Right renal cortex interstitium (tissue), 3 donors: ENCODE data around the gene SEMA3A. TPM values are rescaled to one million over a fixed set of nuclear protein-coding genes. Genes with fewer than 3 reads are reported as not detected.

ENCODE experiments used
- DNase-seq, 3 donors: peaks; one replicate each; pipeline ENCODE4 v3.0.0-alpha.2; 2013; ENCODE audit warnings: low read depth in 3 of 3, low spot score in 2 of 3
- polyA plus RNA-seq, 3 donors: library from polyadenylated mRNA; unstranded; fragments of 120-200 nt; gene quantifications; one replicate each; pipeline ENCODE4 v1.2.1, GENCODE V29; 2013; ENCODE audit not compliant: insufficient read length in 3 of 3

Gene SEMA3A
- polyA plus RNA-seq, 3 donors, result 15.0 to 19.2 (median 15.5) TPM

DNA sequence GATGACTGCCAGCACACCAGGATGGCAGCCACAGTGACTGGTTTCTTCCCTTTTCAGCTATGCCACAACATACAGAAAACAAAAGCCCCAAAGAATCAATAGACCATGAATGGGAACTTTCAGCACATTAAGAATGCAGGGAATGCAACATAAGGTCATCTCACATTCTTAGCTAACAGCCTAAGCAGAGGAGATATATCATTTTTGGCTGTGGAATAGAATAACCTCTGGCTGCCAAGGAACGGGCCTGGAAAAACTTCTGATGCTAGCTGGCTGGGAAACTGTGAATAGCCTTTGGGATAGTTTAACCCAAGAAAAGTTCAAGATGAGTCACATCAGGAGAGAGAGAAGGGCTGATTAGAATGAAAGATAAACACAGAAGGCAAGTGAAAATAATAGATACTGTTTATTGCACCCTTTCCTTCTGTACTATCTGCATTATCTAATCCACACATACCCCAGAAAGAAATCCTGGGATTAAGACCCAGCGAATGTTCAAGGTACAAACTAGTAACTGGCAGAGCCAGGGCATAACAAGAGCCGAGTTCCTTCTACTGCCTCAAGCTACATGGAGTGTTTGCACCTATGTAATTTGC is 169.2 kb downstream of the SEMA3A start:
- DNase-seq, result peak in 2 of 3 donors; percentile 25 to 47

DNA sequence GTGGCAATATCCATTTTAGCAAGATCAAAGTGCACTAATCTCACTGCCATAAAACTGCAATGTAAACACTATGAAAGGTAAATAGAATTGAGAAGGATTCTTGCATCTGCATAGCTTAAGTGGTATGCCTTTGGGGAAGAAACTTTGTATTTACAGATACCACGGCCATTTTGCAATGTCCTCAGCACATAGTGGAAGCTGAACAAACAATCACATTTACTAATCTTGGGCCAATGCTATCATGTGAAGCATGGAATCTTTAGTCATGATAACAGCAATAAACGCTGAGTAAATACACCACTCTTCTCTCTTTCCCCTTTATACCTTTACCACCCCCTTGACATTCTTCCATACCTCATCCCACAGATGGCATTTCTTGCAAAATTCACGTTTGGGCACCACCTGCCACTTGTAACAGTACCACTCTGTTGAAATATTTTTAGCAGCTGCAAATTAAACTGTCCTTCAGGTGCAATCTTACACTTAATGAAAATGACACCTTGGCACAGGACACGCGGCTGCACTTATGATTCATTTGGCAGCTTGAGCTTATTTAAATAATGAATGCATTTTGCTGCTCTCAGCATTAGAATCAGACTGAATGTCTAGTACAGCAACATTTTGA is 171.8 kb downstream of the SEMA3A start:
- no peak for DNase-seq

DNA sequence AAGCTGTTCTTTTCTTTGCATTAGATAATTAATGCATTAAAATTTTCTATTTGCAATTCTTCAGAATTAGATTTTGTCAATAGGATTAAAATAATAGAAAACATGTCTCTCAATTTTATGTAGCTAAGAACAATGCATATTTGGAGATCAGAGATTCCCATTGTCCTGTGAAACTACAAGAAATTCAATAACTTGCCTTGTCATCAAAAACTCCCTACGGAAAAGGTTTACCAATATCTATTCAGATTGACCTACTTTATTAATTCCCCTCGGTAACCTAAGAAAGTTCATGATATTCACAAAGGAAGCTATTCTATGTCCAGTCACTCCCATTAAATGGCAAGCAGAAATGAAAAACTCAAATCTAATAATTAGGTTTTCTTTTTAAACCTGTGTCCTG is 172.6 kb downstream of the SEMA3A start:
- DNase-seq, result no peak

DNA sequence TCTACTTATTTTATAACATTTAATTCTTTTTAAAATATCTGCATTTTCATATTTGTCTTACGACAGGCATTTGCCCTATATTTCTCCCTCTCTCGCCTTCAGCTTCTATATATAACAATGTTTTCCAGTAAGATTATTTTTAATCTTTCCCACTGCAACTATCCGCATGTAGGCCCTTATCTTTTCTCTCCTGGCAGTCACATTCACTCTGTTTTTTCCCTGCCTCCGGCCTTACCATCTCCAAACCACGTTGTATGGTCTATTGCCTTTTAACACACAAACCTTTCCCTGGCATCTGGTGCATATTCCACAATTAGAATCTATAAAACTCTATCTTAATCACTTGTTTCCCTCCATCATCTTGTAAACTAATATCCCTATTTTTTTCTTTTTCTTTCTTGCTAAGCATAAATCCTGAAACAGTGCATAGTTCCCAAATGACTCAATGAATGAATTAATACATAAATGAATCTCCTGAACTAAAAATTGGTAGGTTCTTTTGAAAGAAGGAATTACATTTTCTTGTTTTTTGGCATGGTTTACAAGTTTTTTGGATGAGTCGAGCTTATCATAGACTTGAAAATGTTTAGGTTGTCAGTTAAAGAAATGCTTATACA is 173.2 kb downstream of the SEMA3A start:
- DNase-seq, result no peak

DNA sequence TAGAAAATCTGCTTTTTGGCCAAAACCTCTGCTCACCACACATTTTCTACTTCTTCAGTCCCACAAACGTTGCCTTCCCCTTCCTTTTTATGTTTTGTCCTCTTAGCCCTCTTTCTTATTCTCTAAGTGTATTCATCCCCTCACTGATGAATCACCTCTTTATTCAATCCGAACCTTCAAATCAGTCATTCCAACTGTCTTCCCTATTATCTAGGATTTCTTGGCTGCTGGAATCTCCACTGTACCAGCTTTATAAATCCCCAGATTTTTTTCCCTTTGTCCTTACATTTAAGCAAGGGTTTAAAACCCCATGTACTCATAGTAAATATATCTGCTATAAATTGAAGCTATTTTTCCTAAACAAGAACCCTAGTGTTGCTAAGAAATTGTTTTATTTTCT is 176.9 kb downstream of the SEMA3A start:
- DNase-seq, result no peak

DNA sequence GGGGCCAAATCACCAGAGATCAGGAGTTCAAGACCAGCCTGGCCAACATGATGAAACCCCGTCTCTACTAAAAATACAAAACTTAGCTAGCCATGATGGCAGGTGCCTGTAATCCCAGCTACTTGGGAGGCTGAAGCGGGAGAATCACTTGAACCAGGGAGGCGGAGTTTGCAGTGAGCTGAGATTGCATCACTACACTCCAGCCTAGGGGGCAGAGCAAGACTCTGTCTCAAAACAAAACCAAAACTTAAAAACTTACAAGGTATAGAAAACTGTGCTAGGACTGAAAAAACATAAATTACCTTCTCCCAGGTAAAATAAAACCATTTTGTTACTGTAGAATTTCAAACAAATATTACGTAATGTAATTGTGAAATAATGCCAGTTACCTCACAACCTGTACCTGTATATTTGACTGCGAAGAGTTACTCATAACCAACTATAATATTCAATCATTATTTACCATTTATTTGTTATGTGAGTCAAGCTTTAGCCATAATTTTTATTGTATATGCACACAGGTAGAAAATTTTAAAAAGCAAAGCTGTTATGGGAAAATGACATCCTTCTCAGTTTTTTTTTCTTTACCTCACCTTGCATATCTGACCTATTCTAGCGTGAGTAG is 180.9 kb downstream of the SEMA3A start:
- no peak for DNase-seq

DNA sequence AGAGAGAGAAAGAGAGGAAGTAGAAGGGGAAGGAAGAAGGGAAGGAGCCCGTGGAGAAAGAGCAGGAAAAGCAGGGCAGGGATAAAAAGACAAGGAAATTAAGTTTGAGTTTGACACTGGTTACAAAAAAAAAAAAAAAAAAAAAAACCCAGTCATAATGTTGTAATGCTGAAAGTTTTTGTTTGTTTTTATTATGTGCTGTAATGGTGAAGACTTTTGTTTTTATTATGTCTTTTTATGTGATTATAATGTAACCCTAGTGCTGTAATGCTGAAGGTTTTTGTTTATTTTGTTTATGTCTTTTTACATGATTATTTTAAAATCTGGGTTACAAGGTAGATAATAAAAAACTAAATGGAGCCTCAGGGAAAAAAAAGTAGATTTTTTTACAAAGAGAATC is 184.8 kb downstream of the SEMA3A start:
- no peak for DNase-seq

DNA sequence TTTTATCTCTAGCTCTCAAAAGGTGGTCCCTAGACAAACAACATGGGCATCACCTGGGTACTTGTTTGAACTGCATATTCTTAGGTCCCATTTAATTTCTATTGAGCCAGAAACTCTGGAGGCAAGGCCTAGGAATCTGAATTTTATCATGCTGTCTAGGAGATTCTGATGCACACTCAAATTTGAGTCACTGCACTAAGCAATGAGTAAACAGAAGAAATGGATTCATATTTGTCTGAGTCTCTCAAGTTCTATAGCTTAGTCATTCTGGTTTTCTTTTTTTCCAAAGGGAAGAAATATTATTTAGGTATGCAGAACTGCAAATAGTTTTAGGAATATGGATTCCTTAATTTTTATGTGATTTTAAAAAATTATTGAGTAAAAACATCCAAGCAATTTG is 185.5 kb downstream of the SEMA3A start:
- no peak for DNase-seq

DNA sequence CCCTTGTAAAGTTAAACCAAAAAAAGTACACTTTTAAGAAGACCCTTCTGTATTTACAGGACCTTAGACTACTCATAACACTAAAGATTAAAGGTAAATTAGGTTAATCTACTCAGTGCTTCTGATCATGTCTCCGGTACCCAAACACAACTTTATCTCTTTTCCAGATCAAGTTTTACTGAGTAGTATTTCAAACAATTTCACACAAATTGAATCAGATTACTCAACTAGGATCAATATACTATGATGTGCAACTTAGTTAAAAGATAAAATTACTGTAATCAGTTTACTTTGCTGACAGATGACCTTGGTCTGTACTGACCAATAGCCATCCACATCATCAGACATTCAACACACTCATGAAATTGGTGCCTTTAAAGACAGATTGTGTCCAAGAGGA is 191.4 kb downstream of the SEMA3A start:
- no peak for DNase-seq

DNA sequence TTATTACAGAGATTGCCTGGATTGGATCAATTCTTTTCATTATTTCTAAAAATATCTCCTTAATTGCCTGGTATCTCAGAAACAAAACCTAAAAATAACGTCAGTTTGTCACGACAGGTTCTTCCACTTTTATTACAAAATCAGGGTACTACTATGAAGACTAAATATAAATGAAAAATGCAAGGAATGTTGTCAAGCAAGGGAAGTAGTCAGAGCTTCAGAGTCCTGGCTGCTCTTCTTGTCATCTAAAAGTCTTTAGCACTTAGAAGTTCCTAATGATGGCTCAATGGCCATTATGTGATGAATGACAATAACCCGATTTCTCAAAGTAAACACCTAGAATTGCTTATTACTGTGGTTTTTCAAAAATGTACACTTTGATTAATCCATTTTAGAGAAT is 192.2 kb downstream of the SEMA3A start:
- no peak for DNase-seq

DNA sequence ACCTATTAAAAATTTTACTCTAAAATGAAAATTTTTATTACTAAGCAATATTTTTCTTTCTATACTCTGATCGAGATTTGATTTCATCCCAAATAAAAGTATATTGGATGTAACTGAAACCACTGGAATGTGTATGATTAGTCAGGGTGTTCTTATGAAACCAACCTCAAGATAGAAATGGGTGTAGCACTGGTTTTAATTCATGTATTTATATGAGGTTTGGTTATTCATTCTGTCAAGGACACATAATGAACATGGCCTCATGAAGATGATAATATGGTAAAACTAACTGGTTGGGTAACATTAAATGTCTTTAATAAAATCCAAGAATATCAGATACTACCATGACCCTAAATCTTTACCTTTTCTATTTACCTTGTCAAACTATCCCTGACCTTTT is 197.7 kb downstream of the SEMA3A start:
- no peak for DNase-seq

DNA sequence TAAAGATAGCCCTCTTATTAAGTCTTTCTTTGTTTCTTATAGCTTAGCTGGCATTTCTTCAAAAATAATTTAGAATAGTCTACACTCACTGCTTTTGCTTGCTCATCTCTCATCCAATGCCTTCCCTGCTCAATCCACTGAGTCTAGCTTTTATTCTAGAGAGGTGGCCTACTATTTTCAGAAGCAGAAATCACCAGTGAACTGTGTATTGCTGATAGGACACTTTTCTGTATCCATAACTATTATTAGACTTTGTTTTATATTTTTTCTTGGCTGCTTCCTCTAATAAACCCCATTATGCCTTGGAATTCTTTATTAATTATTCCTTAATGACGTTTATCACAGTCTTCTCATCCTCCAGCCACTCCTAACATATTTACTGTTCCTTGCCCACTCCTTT is 206.8 kb downstream of the SEMA3A start:
- no peak for DNase-seq

DNA sequence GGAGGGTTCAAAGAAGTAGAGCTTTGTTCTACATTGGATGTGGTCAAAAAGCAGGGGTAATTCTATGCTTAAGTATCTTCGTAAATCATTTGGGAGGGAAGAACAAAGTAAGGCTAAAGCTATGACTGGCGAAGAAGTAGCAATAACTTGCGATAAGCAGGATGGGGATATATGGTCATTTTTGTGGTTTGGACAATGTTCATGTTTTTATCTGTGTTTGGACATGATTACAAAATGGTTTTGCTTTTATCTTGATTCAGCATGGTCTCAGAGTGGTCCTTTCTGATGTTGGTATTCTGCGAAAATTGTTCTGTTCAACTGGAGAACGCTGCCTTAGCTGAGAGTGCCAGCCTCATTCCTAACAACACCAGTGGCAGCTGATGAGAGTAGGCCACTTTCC is 208.8 kb downstream of the SEMA3A start:
- DNase-seq, result no peak

DNA sequence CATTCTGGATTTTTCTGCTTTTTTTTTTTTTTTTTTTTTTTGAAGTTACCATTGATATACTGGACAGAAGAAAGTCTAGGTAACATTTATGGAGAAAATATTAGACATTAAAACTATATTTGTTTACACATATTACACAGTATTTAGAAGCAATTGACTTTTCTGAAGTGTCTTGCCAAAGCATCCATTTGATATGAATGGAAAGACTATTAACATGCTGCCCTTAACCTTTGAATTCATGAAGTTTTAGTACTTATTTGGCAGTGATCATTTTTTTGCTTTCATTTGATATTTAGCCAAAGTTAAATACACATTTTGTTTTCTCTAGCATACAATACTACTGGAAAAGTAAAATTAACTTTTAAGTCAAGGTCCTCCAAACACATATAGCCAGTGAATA is 210.0 kb downstream of the SEMA3A start:
- no peak for DNase-seq

DNA sequence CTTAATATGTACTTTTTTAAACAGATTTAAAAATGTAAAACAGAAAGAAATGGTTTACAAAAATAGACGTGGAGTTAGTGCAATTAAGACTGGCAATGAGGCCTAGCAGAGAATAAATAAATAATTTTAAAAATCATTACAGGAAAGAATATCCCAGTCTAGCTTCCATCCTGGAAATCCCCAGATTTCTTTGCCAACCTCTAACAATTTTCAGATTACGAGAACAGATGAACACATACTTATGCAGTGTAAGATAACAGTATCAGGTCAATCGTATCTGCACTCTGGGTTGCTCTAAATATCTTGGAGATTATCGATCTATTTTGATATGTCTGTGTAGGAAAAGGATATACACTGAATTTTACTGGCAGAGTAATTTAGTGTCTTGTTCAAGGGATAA is 210.5 kb downstream of the SEMA3A start:
- DNase-seq, result no peak

DNA sequence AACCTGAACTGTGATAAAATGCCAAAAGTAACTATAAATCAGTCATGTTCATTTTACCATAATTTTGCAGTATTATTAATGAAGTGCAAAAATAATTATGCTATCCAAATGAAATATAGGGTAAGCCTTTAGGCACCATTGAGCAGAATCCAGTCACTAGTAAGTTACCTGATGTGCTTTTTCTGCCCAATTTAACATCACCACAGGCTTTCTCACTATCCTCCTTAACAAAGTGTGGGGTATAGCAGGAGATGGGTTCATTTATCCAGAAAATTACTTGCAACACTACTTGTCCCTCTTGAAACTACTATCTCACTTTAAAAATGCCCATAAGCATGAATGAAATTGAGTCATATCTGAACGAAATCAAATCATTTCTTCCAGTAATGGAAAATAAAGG is 211.0 kb downstream of the SEMA3A start:
- no peak for DNase-seq

DNA sequence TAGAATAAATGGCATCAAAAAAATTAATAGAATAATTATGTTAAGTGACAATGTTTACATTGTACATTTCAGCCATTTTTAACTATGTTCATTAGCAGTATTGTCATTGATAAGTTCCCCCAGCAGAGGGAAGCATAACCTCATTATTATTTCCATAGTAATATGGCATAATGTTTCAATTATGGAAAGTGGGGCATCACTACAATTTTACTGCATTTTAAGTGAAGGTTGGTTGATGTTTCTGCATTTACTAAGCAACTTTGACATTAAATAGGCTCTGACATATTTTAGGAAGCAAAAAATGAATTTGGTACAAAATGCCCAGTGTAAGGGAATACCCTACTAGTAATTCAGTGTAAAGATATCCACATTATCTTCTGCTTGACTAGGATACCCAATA is 218.3 kb downstream of the SEMA3A start:
- DNase-seq, result peak in 2 of 3 donors; percentile 23 to 33

DNA sequence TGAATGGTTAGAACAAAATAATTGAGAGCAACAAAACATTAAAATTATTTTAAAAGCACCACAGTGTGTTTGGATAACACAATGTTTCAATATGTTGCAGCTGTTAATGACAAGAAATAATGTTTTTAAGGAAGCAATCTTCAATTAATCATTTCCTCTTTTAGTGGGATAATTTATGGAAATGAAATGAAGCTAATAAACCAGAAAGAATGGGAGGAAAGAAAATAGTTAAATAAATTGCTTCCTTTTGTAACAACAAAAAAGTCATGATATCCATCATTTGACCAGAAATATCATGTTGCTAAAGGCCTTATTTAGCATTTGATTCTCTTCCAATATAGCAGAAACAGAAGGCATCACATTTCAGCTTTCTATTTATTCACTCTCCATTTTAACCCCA is 224.5 kb downstream of the SEMA3A start:
- no peak for DNase-seq

DNA sequence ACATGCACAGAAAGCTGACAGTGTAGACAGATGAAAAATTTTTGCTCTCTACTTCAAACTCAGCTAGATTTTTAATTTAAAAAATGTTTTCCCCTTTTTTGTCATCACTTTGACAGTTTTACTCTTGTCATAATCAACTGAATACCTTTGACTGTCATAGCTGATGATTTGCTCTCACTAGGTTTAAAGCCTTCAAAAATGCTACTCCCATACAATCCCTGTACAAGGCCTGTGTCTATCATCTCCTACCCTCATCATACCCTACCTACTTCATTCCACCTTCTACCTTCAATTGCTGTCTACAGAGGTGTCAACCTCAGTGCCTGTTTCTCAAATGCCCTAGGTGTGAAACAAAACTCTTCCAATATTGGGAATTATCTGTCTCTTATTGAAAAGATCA is 230.3 kb downstream of the SEMA3A start:
- DNase-seq, result no peak

DNA sequence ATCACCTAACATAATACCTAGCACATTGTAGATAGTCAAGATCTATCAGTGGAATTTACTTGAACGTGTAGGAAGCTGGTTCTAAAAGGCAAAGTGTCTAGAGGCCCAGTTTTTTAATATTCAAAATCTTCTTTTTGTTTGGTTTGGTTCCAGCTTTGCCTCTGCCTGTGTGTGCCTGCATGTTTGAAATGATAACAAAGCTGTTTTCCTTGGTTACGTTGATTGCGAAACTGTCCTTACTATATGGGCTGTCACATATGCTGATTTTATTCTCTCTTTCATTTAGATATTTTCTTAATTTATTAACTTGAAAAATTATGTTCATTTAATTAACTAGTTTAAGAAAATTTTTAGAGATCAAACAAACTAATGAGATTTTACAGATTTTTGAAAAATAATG is 237.3 kb downstream of the SEMA3A start:
- no peak for DNase-seq

DNA sequence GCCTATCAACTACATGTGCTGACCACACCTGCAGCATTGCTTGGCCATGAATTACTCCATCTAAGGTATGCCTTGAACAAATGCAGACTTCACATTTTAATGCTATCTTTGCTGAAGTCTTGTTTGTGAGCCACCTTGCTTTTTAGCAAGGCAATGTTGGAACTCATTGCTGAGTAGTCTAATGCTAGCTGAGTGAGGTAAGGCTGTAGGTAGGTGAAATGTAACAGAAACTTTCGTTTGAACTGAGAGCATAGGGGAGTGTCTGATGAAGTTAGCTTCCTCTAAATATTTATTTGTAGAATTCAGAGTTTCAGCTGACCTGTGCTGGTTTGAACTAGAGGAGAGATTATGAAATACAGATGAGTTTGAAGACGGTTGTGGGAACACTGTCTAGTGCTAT is 238.5 kb downstream of the SEMA3A start:
- DNase-seq, result no peak

DNA sequence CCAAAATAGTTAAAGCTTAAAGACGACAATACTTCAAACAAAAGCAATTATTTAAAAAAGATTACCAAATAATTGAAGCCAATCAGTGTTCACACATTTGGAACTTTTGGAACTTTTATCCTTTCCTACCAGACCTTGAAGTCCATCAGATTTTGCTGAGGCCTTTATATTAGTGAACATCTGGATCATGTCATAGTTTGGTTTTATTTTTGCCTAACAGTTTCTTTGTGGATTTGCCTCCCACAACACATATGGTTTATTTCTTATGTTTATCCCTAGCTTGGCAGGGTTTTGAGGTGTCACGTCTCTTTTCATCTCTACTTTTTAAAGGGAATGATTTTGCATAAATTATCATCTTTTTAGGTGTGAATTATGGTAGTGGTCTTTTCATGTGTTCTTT is 242.4 kb downstream of the SEMA3A start:
- DNase-seq, result no peak
